NT2/D1 (cell line): ENCODE results near the gene MED12L.

Experiments used
- SUZ12 ChIP-seq: IDR thresholded peaks from 2 replicates; pipeline ENCODE4 v1.6.1; 2011; ENCODE audit not compliant: insufficient read length, insufficient read depth; ENCODE audit errors: extremely low read depth
- YY1 ChIP-seq: IDR thresholded peaks from 2 replicates; pipeline ENCODE4 v1.6.1; 2011; ENCODE audit not compliant: insufficient read length, insufficient read depth
- ZNF274 ChIP-seq: IDR thresholded peaks from 2 replicates; pipeline ENCODE4 v1.6.1; 2011; ENCODE audit warnings: mild to moderate bottlenecking, low read depth, low read length

- no peak for TF ChIP-seq YY1
- no peak for TF ChIP-seq ZNF274
- no peak for TF ChIP-seq SUZ12
These were observed 125.4 kb downstream of the MED12L start for GRCh38 chr3:151210676-151211381.
